ENCODE measurements around the gene ST6GALNAC3. TPM values are rescaled to one million over a fixed set of nuclear protein-coding genes. Genes with fewer than 3 reads are reported as not detected.

Gene ST6GALNAC3
- total and polyA plus RNA-seq, 3 donors from 2014 or later: 0.46 to 0.87 (median 0.74) TPM

- Histone ChIP-seq H3K27ac (no peak overlapping the region), H3K4me1 (no peaks in the 10 kb centered on the region), H3K36me3 (ENCODE audit: low read depth, missing control alignments) (no peaks in the 10 kb centered on the region), H3K9me3 (no peaks in the 10 kb centered on the region), H3K27me3 (no peaks in the 10 kb centered on the region), H3K4me3 (no peak overlapping the region)
- 94 to 97% methylated on average over 3 of the region's 3 CpGs for WGBS, 2 donors
- no peak for DNase-seq
- intact Hi-C loops (cut with DNase I; ENCODE audit: low total_unique reads): no loop called here
- TF ChIP-seq, protein P1, sequence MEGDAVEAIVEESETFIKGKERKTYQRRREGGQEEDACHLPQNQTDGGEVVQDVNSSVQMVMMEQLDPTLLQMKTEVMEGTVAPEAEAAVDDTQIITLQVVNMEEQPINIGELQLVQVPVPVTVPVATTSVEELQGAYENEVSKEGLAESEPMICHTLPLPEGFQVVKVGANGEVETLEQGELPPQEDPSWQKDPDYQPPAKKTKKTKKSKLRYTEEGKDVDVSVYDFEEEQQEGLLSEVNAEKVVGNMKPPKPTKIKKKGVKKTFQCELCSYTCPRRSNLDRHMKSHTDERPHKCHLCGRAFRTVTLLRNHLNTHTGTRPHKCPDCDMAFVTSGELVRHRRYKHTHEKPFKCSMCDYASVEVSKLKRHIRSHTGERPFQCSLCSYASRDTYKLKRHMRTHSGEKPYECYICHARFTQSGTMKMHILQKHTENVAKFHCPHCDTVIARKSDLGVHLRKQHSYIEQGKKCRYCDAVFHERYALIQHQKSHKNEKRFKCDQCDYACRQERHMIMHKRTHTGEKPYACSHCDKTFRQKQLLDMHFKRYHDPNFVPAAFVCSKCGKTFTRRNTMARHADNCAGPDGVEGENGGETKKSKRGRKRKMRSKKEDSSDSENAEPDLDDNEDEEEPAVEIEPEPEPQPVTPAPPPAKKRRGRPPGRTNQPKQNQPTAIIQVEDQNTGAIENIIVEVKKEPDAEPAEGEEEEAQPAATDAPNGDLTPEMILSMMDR (IDR thresholded peaks at IDR 0.05): no peak
- no peak for TF ChIP-seq POLR2A (IDR thresholded peaks at IDR 0.05)
Measured at GRCh38 chr1:76674689-76675210, 600.2 kb downstream of the ST6GALNAC3 start.

- Histone ChIP-seq H3K9me3 (no peaks in the 10 kb centered on the region), H3K36me3 (ENCODE audit: low read depth, missing control alignments) (no peaks in the 10 kb centered on the region), H3K27me3 (no peaks in the 10 kb centered on the region), H3K4me3 (no peak overlapping the region), H3K27ac (no peak overlapping the region), H3K4me1 (no peaks in the 10 kb centered on the region)
- intact Hi-C loops (cut with DNase I; ENCODE audit: low total_unique reads): no loop called here
- TF ChIP-seq, protein P1 (IDR thresholded peaks at IDR 0.05): no peak
- no peak for TF ChIP-seq POLR2A (IDR thresholded peaks at IDR 0.05)
- WGBS, 2 donors: 59 to 63% methylated on average over 5 of the region's 5 CpGs
- DNase-seq: no peak
Measured at GRCh38 chr1:76677416-76678405, 603.2 kb downstream of the ST6GALNAC3 start.

- no peaks in the 10 kb centered on the region for H3K36me3 ChIP-seq (ENCODE audit: low read depth, missing control alignments)
- H3K4me1 ChIP-seq: no peaks in the 10 kb centered on the region
- H3K4me3 ChIP-seq: no peak overlapping the region
- no peak for DNase-seq
- WGBS, 2 donors: 94 to 95% methylated on average over 8 of the region's 8 CpGs
- no peak for TF ChIP-seq POLR2A (IDR thresholded peaks at IDR 0.05)
- TF ChIP-seq, protein P1 (IDR thresholded peaks at IDR 0.05): no peak
- intact Hi-C loops (cut with DNase I; ENCODE audit: low total_unique reads): no loop called here
- H3K27ac ChIP-seq: no peak overlapping the region
- H3K27me3 ChIP-seq: no peaks in the 10 kb centered on the region
- no peaks in the 10 kb centered on the region for H3K9me3 ChIP-seq
Measured at GRCh38 chr1:76679534-76680152, 605.1 kb downstream of the ST6GALNAC3 start.

DNA sequence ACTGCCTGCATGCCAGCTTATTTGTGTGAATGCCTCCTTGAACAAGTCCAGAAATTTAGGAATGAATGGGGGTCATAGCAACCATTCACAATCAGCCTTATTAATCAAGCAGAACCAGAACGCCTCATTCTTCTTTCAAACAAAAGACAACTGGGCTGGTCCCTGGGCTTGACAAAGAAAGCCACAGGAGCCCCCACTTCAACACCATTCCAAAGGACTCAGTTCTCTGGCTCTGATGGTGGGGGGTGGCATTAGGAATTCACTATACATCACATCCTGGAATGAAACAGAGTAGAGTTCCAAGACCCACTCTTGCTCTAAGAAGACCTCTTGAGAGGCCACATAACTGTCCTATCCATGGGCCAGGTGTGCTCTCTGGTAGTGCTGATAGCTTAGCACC lies 606.1 kb downstream of the ST6GALNAC3 start:
- Histone ChIP-seq H3K4me1 (no peaks in the 10 kb centered on the region), H3K9me3 (no peaks in the 10 kb centered on the region), H3K27me3 (no peaks in the 10 kb centered on the region), H3K36me3 (ENCODE audit: low read depth, missing control alignments) (no peaks in the 10 kb centered on the region), H3K4me3 (no peak overlapping the region), H3K27ac (no peak overlapping the region)
- TF ChIP-seq POLR2A (IDR thresholded peaks at IDR 0.05): no peak
- TF ChIP-seq, protein P1 (IDR thresholded peaks at IDR 0.05): no peak
- intact Hi-C loops (cut with DNase I; ENCODE audit: low total_unique reads): no loop called here
- 97 to 100% methylated on average over 1 of the region's 1 CpG for WGBS, 2 donors
- DNase-seq: no peak

Measured in testis (tissue), 3 donors.